Right renal pelvis (tissue), 4 donors: ENCODE measurements around the gene RBM4. TPM values are rescaled to one million over a fixed set of nuclear protein-coding genes. Genes with fewer than 3 reads are reported as not detected.

ENCODE experiments used
- DNase-seq, 4 donors: peaks; one replicate each; pipeline ENCODE4 v3.0.0-alpha.2; 2013; ENCODE audit warnings: low read depth in 4 of 4, low spot score in 3 of 4, missing footprints in 1 of 4
- polyA plus RNA-seq, 4 donors: library from polyadenylated mRNA; unstranded; fragments of 120-200 nt; gene quantifications; one replicate each; pipeline ENCODE4 v1.2.1, GENCODE V29; 2013; ENCODE audit not compliant: insufficient read length in 4 of 4

Gene RBM4
- polyA plus RNA-seq, 4 donors = 242 to 263 (median 252) TPM

DNA sequence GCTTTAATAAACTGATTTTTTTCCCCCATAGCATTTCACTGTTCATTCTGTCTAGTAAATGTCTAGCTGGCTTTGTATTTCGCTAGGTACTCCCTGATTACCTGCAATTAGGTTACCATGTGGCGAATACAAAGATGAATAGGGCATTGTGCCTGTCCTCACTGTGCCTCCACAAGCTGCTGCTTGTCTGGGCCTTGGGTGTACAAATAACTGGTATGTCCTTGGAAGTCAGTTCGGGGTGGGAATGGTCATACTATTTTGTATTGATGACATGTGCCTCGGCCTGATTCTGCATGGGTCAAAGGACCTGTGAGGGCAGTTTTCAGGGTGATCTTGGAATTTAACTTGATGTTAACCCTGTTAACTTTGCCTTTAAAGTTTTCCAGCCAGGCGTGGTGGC lies 11.4 kb downstream of the RBM4 start:
- DNase-seq = no peak

DNA sequence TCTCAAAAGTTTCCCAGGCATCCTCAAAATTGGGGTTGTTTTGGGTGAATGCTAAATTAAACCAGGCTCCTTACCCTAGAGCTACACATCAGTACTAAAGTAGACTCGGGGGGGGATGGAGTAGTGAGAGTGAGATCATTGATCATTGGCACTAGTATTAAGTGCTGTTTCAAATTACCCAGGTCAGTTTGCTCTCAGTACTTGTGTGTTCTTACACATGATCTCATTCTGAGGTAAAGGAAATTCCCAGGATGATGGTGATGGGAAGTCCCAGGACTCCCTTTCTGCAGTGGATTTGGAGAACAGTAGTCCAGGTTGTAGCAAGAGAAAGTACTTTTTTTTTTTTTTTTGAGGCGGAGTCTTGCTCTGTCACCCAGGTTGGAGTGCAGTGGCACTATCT lies 12.5 kb downstream of the RBM4 start:
- DNase-seq = no peak

DNA sequence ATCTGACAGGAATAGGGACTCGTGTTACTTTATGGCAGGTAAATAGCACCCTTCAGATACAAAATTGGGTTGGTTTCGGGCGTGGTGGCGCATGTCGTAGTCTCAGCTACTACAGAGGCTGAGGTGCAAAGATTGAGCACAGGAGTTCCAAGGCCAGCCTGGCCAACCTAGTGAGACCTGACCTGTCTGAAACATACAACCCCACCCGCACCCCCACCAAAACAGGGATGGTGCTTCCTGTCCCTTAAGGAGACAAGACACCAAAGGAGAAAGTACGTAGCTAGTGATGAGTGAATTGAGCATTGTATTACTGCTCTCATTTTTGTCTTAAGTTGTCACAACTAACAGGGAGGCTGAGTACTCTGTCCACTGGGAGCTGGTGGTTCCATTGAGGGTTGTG lies 14.1 kb downstream of the RBM4 start:
- DNase-seq = no peak

DNA sequence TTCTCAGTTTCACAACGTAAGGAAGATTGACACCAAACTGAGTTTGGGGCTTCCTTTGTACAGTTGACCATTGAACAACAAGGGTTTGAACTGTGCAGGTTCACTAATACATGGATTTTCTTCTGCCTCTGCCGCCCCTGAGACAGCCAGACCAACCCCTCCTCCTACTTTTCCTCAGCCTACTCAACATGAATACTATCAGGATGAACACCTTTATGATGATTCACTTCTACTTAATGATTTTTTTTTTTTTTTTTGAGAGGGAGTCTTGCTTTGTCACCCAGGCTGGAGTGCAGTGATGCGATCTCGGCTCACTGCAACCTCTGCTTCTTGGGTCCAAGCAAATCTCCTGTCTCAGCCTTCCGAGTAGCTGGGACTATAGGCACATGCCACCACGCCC lies 14.6 kb downstream of the RBM4 start:
- DNase-seq = no peak

DNA sequence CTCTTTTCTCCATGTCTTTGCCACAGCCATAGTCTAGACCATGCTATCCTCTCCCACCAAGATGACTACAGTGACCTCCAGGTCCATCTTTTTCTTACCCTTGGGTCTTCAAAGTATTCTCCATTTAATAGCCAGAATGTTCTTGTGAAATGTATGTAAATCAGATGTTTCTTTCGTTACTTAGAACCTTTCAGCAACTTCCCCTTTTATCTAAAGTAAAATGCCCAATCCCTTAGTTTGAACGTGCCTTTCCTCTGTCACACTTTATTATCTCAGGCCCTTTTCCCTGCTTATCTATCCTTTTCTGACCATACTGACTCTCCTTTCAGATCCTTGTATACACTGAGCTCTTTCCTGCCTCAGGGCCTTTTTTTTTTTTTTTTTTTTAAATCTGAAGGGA lies 21.3 kb downstream of the RBM4 start:
- DNase-seq = no peak

DNA sequence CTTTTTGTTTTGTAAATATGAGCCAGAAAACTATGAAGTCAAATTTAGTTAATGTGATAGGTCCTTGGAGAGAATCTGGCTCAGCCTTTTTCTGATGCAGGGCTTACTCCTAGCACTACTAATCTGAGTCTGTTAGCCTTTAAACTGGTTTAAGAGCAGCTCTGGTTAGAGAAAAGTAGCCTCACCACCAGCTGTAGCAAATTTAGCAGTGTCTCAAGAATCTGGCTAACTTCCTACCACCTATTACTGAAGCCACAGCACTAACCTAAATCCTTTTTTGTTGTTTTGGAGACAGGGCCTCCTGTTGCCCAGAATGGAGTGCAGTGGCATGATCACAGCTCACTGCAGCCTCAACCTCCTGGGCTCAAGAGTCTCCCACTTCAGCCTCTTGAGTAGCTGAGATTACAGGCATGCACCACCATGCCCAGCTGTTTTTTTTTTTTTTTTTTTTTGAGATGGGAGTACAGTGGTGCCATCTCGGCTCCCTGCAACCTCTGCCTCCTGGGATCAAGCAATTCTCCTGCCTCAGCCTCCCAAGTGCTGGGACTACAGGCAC lies 25.3 kb downstream of the RBM4 start:
- no peak for DNase-seq

DNA sequence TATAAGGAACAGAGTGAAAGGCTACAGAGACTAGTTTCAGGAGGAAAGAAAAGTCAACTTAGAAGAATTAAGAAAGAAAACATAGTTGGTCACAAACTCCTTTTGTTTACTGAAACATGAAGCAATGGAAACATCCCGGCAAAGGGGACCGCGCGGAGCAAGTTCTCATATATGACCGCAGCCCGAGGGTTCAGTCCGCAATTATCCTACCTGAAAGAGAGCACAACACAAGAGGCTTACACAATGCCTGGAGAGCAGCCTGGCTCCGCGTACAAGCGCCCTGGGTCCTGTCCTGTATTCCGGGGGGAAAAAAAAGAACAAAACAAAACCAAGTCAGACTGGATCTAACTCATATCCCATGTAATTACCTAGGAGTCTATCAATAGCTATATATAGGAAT lies 26.9 kb downstream of the RBM4 start:
- DNase-seq = no peak

DNA sequence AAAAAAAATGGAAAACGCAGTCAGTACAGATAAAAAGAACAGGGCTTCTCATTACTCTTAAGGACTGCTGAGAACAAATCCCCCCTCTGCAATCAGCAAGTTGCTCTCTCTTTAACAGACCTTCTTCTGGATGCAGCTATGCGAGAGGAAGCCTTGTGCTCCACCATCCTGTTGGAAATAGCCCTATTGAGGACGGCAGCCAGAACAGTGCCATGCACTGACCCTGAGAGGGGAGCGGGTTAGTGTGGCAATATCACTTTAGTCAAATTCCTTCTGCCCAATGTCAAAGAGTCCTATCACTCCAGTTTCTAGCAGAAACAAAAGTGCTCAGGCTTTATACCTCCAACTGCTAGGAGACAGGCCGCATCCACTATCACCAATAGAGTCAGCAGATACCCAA lies 32.3 kb downstream of the RBM4 start:
- DNase-seq = no peak

DNA sequence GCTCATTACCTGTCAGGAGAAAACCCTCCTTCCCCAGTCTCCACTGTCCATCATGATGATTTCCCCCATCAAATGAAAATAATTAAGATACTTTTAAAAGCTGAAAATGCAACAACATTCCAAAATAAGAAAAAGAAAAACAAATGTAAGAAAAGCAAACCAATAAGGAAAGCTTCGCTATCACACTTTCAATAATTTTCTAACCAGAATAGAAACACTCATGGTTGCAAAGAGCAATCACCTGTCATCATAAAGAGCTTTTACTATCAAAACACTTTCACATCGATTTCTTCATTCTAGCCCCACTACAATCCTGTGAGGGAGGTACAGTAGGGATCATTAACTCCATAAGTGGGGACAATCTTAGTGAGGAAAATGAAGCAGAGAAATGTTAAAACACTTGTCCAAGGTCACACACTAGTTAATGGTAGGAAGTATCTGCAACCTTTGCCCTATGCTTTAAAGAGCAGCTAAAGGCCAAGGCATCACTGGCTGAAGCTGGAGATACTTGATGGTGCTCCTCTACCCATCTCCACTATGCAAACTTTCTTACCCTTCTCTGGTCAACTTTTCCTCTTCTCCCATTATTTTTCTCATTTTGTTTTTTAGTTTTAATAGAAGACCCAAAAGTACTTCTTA lies 36.6 kb downstream of the RBM4 start:
- no peak for DNase-seq

DNA sequence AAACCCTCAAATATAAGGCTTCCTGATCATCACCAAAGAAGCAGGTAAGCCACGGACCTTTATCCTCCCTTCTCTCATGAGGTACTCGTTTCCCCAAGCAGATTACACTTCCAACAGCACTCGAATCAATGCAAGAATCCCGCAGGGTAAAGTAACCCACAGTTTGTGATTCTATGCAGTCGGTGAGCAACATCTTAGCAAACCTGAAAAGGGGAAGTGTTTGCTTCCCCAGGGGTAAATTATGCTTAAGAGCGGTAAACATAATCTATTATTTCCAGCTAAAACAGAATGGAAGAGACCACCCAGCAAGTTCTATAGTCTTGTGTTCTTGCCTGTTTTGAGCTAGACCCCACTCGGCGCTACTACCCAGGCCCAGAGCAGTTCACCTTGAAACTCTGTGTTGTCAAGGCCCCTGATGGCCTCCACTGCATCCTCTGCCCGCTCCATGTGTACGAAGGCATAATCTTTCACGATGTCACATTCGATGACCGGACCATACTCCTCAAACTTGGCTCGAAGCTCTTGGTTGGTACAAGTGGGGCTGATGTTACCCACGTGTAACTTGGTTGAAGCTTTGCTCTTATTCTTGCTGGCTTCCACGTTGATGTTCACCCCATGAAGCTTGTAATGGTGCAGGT lies 37.9 kb downstream of the RBM4 start:
- no peak for DNase-seq

DNA sequence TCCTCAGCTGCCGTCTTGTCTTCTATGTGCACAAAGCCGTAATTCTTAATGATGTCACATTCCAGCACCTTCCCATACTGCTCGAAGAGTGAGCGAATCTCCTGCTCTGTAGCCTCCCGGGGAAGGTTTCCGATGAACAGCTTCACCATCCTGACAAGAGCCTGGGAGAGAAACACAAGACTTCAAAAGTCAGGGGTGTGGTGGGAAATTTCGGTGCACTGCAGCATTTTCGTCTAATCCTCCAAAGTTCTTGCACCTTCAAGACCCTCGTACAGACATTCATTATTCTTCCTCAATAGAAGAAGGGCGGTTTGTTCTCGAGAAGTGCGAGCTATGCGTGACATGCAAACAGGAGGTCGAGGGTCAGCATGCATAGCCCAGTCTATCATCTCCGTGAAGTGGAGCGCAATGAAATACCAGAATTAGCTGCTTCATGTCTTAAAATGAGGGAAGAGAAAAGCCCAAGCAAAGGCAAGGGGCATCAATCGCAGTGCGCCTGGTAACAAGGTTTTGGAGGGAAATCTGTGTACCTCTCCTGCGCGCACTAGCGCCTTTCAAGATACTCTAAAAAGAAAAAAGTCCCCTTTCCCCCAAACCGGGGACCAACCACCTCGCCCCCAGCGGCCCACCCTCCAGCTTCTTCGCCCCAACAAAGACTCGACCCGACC lies 38.6 kb downstream of the RBM4 start:
- peak in 1 of 4 donors; percentile 9 for DNase-seq

DNA sequence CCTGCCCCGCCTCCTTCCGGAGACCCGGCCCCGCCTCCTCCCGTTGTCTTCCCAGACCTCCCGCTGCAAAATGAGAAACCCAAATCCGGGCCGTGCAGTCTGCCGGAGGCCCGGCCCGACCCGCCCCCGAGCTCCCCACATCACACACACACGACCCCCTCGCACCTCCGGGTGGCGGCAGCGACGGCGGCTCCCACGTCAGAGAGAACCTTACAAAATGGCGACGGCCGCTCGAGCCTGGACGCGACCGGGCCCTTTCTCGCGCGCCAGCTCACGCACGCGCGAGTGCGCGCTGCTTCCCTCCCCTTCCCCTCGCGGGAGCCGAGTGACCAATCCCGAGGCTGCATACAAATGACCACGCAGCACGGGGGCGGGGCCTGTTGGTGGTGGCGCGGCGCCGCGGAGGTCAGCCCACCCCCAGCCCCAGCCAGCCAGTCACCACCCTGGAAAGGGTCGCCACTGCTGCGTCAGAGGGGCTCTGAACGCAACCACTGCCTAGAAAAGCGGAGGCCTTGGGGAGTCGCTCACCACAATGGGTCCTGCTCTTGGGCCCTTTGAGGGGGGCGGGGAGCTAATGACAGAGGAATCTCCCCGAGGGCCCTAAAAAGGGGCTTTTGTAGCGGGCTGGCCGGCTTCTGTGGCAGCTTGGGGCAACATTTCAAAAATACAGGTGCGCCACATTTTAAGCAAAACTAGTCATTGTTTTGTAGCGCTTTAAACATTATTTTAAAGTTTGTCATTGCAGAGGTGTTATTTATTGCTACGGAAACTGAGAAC lies 39.3 kb downstream of the RBM4 start, which contains the start of gene RBM4B:
RBM4B (minus strand) TSS at position 289 of the 777 bp plus-strand sequence. CDS start 808 bp downstream, outside the sequence.
- DNase-seq = peak; percentile 88 to 95 (median 94)

DNA sequence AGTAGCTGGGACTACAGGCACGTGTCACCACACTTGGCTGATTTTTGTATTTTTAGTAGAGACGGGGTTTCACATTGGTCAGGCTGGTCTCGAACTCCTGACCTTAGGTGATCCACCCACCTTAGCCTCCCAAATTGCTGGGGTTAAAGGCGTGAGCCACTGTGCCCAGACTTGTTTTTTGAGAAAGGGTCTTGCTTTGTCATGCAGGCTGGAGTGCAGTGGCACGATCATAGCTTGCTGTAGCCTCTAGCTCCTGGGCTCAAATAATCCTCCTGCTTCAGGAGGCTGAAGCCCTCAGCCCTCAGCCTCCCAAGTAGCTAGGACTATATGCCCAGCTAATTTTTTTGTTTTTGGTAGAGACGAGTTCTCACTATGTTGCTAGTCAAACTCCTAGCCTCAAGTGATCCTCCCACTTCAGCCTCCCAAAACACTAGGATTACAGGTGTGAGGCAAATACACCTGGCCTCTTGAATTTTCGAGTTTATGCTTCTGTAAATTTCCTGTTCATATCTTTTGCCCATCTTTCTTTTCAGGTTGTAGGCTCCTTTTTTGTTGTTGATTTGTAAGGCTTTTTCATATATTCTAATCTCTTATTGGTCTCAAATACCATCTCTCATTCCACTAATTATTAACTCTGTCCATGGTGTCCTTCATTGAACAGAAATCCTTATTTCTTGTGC lies 42.6 kb downstream of the RBM4 start:
- no peak for DNase-seq

DNA sequence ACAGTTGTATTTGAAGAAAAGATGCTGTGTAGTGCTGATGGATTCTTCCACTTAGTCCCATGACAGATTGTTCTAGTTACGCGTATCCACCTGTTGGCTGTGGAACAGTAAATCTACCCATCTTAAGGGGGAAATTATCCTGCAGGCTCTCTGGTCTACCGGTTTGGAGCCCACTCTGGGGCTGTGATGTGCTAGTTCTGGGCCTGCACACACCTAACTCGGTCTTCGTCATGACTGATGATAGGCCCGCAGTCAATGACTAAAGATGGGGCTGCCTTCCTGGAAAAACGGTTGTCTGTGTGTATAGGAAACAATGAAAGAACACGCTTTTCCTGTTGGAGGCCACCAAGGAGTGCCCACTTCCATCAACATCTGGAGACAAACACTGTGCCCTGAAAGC lies 45.4 kb downstream of the RBM4 start:
- DNase-seq = no peak

DNA sequence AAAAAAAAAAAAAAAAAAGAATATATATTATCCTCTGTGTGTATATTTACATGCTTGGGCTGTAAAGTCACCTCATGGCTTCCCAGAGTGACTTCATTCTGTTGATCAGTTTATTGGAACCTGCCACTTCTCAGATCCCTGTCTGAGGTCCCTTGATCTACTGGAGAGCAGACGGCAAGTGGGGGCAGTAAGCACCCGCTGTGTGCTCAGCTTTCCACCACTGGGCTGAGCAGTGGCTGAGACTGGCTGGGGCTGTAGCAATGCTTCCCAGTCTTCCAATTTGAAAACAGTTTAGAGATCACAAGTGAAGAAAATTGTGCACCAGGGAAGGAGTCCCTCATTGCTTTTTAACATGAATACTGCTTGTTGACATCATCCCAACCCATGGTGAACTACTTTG lies 46.1 kb downstream of the RBM4 start:
- no peak for DNase-seq

DNA sequence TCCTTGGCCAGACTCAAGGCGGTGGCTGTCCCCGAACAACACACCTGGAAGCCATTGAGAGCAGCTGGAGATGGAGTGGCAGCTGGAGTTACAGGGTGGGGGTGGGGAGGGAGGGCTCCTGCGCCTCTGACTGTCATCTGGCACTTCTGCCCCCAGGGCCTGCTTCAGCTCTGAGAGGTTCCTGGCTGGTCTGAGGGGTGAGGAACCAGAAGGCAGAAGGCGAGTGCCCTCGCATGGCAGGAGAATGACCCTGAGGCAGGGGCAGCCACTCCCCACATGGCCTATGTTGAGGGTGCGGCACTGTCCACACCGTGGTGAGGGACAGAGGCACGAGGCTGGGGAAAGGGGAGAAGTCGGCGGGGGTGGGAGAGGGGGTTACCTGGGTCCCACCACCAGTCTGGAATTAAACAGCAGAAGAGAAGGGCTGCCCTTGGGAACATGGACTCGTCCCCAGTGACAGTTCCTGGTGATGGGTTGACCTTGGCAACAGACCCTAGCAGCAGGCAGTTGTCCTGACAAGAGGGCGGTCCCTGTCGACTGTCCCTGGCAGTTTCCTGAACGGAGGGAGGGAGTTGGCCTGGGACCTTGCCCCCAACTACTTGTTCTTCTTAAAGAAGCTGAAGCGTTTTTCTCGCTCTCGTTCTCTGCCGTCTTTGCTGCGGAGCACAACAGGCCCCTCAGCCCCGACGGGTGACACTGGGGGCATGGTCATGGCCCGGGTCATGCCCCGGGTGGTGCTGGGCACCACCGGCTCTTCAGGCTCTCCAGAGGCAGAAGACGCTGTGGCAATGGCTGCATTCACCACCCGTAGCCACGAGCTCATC lies 47.0 kb downstream of the RBM4 start:
- no peak for DNase-seq

DNA sequence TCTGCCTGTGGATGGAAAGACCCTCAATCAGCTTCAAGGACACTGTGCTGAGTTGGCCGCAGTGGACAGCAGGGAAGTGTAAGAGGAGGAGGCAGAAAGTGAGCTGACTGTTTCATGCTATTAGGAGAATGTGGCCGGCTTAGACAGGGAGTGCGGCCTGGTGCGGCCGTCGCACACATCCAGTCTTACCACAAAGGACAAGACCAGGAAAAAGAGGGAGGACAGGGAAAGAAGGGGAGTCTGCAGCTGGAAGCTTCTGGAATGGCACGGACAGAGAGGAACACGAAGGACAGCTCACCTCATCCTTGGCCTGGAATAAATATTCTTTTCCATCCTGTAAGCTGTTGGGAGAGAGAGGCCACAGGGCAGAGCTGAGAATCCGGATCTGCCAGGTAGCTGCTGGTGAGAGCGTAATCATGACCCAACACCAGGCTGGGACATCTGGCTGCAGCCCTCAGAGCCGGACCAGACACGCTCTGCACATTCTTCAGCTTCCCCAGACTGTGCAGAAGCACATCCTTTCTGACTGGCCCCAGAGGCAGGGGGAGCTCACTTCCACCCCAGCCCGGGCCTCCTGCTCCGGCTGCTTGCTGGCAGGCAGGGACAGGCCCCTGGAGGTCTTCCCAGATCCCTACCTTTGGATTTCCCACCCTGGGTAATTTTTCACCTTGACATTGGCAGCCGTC lies 47.7 kb downstream of the RBM4 start:
- DNase-seq = no peak

DNA sequence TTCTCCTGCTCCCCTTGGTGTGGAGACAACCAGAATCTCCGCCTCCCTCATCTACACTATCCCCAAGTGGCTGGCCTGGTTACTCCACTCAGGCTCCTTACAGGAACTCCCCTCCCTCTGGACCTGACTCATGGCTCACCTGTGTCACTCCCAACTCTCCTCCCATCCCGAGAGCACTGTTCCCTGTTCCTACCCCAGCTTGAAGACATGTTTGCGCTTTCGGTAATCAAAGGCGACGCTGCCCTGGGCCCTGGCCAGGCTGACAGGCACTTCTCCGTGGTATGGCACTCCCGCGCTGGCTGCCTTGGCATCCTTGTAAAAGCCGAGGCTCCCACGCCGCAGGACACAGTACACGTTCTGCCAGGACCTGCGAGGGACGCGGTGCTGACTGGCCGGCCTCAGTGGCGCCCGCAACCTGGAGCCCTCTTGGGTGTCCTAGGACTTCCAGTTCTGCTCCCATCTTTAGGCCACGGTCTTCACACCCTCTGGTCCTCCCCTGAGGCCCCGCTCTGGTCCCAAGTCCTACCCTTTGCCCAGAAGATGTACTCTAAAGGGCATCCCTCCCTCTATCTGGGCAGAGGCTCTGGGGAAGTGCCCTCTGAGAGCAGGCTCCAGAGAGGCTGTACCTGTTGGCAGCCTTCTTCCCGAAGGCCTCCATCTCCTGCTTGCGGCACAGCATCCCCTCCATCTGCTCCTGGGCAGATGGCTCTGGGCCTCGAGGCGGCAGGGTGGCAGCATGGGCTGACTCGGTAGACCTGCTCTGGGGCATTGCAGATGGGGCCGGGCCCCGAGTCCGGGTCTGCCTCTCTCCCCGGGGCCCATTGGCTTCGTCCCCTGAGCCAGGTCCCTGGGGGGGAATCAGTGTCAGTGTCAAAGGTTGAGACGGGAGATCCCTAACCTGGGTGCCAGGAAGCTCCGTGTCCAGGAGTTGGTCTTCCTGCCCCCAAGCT lies 48.6 kb downstream of the RBM4 start:
- no peak for DNase-seq
